Activated naive CD4-positive, alpha-beta T cell treated with anti-CD3 and anti-CD28 coated beads, Interleukin-2, amount 50 U/mL, for 72 hours (primary cell): ENCODE results near the gene VSIG10L2. TPM values are rescaled to one million over a fixed set of nuclear protein-coding genes. Genes with fewer than 3 reads are reported as not detected.
"Not testable (repeated sequence)": the region's sequence is repeated elsewhere in the genome, so short reads cannot be mapped to it uniquely, and the experiment has no call there.

ENCODE experiments used
- ATAC-seq, 2 donors: fragments of 150-1000 bp; cut with Tn5 transposase; 2 replicates each; pipeline ENCODE4 v1.10.0; 2021; ENCODE audit warnings: mild to moderate bottlenecking in 2 of 2, moderate library complexity in 2 of 2
- DNase-seq, 2 donors: peaks; one replicate each; pipeline ENCODE4 v3.0.0; 2021 to 2022; ENCODE audit warnings: low spot score in 2 of 2
- H3K27ac Mint-ChIP-seq, 2 donors: one replicate each; pipeline ENCODE4 v1.8.0; 2022; ENCODE audit warnings: mild to moderate bottlenecking in 2 of 2, mixed read lengths in 2 of 2
- H3K36me3 Mint-ChIP-seq, 2 donors: one replicate each; pipeline ENCODE4 v1.8.0; 2022; ENCODE audit warnings: mixed read lengths in 2 of 2
- H3K9me3 Mint-ChIP-seq, 2 donors: one replicate each; pipeline ENCODE4 v1.8.0; 2022; ENCODE audit warnings: mixed read lengths in 2 of 2
- total RNA-seq, 2 donors: library from RNA; stranded (reverse); gene quantifications; one replicate each; pipeline ENCODE4 v1.2.3, GENCODE V29; 2022

The VSIG10L2 gene
- not detected for total RNA-seq

DNA sequence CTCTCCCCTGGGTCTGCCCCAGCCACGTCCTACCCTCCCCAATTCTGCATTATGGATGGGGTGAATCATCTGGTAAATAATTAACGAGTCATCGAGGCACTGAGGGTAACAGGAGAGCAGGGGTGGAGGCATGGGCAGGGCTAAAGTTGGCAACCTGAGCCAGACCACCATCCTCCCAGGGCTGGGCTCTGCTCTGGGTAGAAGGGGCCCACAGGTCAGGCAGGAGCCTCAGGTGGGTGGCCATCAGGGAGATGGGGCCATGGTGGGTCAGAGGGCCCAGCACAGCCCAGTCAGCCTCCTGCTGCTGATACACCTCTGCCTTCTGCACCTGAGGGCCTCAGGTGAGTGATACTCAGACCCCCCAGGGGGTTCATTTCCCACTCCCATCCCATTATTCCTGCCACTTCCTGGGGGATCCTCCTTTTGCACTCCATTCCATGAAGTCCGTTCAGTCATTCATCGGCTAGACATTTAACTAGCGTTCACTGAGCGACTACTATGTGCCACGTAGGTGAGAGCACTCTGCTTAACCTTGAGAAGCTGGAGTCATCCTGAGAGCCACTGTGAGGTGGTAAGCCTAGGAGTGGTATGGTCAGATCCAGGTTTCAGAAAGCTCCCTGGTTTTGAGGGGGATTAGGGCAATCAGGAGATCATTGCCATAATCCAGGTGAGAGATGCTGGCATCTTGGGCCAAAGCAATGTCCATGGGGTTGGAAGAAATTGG is at the start of gene VSIG10L2:
VSIG10L2 (plus strand) TSS at position 248 of the 724 bp plus-strand sequence; CDS start at position 260, 12 bp downstream.
- Mint-ChIP-seq H3K27ac (no peak within 1 kb of the TSS), H3K36me3 (no peaks in the 10 kb centered on the region), H3K9me3 (no peaks in the 10 kb centered on the region)
- DNase-seq (peak in 1 of 2 donors; percentile 39), ATAC-seq (no peak)

DNA sequence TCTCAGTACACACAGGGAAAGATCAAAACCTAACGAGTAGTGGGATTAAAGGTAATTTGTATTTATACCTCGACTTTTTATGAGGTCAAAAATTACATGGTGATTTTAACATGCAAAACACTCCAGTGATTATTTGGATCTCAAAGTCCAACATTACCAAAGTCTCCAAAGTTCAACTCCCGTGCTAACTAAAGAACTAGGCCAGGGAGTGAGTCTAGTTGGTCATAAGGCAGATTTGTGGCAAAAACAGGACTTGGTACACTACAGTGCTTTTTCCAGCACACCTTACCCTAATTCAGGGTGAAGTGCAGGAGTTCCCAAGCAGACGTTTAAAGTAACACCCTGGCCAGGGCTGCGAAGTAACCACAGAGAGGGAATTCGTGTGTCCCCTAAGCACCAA is 44.0 kb upstream of the VSIG10L2 start:
- DNase-seq (no peak), ATAC-seq (no peak)
- peaks cover 23 to 31% of the 10 kb centered on the region in 2 donors for H3K36me3 Mint-ChIP-seq
- H3K27ac Mint-ChIP-seq: peak overlapping the region; percentile 44 to 99
- H3K9me3 Mint-ChIP-seq: peaks cover 0 to 3% of the 10 kb centered on the region in 2 donors

DNA sequence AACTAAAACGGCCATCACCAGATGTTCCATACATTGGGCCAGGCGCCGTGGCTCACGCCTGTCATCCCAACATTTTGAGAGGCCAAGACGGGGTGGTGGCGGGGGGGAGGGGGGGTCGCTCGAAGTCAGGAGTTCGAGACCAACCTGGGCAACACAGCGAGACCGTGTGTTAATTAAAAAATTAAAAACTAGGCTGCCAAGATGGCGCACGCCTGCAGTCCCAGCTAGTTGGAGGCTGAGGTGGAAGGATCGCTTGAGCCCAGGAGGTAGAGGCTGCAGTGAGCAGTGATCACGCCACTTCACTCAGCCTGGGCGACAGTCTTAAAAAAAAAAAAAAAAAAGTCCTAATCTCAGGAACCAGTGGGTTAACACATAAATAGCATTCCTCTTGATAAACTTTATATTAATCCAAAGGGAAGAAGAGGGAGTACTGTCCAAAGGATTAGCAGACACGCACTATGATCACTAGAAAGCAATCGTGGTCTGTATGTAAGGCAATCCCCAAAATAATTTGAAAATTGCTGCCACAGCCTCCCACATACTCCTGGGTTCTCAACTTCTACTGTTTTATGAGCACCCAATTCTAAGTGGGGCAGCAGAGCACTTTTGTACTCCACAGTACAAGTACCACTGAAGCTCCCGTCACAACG is 43.4 kb upstream of the VSIG10L2 start:
- Mint-ChIP-seq H3K9me3 (peaks cover 0 to 3% of the 10 kb centered on the region in 2 donors), H3K36me3 (peaks cover 23 to 30% of the 10 kb centered on the region in 2 donors), H3K27ac (peak overlapping the region; percentile 94 to 99)
- peak in 1 of 2 donors; percentile 25 for ATAC-seq
- DNase-seq: no peak

DNA sequence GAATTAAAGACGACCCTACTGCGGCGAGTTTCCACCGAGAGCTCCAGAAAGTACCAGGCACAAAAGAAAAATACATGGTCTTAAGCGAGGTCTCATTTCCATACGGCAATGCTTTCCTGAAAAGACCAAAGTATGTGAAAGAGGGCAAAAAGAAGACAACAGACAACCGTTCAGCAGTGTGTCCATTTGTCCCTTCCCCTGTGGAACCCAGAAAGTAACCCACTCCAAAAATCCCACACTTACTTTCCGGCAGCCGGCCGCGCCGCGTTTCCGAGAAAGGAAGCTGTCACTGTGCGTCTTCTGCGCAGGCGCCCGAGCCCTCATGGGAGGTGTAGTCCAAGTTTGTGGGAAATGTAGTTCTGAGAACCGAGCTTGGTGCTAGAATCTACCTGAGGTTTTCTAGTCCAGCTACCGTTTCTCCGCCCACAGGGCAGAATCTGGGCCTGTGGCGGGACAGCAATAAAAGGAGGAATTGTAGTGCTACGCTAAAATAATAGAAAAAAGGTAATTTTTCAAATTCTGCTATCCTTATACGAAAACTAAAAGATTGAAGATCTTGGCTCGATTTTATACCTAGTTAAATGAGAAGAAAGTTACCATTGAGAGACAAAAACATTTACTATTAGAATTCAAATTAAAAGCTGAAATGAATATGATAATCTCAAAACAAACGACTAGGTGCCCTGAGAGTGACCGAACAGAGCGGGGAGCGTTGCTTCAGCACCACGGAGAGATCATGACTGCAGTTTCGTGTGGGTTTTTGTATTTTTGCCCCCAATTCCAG is 42.7 kb upstream of the VSIG10L2 start, which contains the start of gene PUS3:
PUS3 (minus strand) TSS at position 280 of the 784 bp plus-strand sequence. CDS start 6,922 bp downstream, outside the sequence.
- DNase-seq (peak; percentile 82 to 90), ATAC-seq (peak; percentile 85 to 96)
- peaks cover 23 to 30% of the 10 kb centered on the region in 2 donors for H3K36me3 Mint-ChIP-seq
- peak within 1 kb of the TSS; percentile 94 to 99 for H3K27ac Mint-ChIP-seq
- H3K9me3 Mint-ChIP-seq: peaks cover 0 to 3% of the 10 kb centered on the region in 2 donors

DNA sequence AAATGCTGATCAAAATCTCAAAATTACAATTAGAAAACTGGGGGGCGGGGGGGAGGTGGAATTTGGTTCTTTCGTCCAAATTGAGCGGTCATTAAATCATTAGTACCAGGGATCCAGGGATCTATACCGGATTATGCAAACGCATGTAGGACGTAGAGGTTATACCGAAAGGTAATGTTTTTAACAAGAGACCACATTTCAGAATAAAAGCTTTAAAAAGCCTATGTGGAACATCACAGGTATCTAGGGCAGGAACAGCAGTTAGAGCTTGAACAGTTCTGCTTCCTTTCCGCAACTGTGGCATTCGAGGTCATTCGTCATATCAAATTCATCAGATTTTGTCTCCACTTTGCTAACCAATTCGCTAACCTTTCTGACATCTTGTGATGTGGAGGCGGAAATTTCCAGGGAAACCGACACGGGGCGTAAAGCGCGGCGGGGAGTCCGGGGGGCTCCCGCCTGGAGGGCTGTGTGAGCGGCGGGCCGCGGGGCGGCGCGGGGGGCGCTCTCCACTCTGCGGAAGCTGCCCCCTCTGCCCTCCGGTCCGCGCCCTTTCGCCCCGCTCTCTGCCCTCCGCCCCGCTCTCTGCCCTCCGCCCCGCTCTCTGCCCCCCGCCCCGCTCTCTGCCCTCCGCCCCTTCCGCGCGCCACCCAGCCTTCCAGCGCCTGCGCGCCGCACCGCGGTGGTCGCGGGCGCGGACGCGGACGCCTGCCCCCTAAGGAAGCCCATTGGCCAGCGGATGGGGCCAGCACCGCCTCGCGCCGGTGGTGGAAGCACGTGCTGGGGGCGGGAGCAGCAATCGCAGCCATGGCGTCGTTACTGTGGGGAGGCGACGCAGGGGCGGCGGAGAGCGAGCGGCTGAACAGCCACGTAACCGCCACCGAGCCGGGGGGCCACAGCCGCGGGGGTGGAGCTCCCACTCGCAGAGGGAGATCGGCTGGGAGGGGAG is 41.9 kb upstream of the VSIG10L2 start, which contains the start of gene DDX25:
DDX25 (plus strand) TSS at position 798 of the 949 bp plus-strand sequence; CDS start at position 808, 10 bp downstream.
- Mint-ChIP-seq H3K36me3 (peaks cover 23 to 30% of the 10 kb centered on the region in 2 donors), H3K27ac (peak within 1 kb of the TSS; percentile 94 to 99), H3K9me3 (peaks cover 0 to 3% of the 10 kb centered on the region in 2 donors)
- ATAC-seq (peak; percentile 48 to 73), DNase-seq (peak in 1 of 2 donors; percentile 64)

DNA sequence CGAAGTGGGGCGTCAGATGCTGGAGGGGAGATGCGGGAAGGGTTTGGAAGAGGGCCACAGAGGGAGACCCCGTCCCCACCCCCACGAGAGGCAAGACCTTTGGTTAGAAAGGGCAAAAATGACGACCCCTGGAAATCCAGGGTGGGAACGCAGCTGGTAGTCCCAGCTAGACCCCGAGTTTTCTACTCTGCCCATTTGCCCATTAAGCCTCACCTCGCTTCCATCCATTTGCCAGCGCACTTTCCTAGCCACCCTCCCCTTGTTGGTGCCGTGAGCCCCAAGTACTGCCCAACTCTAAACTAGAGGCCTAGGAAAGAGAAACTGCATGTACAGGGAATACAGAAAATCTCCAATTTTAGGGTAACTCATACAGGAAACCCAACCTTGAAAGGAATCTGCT is 41.2 kb upstream of the VSIG10L2 start:
- peak overlapping the region in 1 of 2 donors; percentile 85 for H3K27ac Mint-ChIP-seq
- peaks cover 23 to 24% of the 10 kb centered on the region in 2 donors for H3K36me3 Mint-ChIP-seq
- ATAC-seq (no peak), DNase-seq (no peak)
- H3K9me3 Mint-ChIP-seq: peaks cover 0 to 3% of the 10 kb centered on the region in 2 donors

DNA sequence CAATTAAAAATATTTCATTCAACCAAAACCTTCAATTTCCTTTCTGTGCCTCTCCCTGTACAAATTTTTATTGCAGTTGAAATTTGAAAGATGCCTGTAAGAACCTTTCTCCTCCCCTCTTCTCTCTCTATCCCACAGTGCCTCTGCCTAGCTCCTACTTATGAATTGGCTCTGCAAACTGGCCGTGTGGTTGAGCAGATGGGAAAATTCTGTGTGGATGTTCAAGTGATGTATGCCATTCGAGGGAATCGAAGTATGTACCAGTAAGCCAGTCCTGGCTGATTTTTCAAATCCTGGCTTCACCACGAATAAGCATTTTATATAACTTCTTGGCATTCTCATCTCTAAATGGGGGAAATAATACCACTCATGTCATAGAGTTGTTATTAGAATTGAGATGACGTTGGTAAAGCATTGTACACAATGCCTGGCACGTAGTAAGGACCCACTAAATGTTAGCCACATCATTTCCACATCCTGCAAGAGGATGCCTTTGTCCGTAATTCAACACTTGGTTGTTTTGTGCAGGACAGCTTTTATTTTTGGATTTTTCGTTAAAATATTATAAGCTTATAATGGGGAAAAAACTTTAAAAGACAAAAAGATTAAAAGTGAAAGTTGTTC is 35.5 kb upstream of the VSIG10L2 start:
- Mint-ChIP-seq H3K36me3 (no peaks in the 10 kb centered on the region), H3K9me3 (no peaks in the 10 kb centered on the region), H3K27ac (no peak overlapping the region)
- no peak for DNase-seq
- no peak for ATAC-seq

DNA sequence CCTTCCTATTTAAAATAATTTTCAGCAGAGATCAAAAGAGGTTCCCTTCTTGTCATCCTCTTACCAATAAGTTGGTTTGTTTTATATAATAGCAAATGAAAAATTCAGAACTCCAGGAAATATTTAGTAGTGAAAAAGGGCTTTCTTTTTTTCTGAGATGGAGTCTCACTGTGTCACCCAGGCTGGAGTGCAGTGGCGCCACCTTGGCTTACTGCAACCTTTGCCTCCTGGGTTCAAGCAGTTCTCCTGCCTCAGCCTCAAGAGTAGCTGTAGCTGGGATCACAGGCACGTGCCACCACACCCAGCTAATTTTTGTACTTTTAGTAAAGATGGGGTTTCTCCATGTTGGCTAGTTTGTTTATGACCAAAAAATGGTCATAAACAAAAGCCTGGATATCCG is 31.2 kb upstream of the VSIG10L2 start:
- ATAC-seq, H3K27ac Mint-ChIP-seq, DNase-seq, H3K9me3 Mint-ChIP-seq, H3K36me3 Mint-ChIP-seq: not testable (repeated sequence)

DNA sequence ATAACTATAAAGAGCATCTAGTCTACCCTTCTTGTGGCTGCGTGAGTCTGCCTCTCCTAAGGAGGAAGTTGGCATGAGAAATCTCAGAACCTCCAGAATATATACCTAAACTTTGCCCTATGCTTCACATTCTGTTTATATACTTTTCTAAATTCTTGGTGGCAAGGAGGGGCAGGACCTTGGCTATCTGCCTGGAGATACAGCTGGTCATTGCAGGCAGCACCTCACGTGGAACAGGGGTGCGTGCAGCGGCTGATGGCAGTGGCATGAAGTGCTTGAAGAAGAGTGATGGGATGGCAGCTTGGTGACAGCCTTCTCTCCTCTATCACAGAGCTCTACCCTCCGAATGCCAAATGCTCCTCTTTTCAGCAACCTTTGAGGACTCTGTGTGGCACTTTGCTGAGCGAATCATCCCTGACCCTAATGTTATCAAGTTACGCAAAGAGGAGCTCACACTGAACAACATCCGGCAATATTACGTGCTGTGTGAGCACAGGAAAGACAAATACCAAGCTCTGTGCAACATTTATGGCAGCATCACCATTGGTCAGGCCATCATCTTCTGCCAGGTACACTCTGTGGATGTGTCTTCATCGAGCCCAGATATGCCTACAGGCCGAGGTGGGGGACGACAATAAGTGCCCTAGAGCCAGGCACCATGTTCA is 29.0 kb upstream of the VSIG10L2 start:
- Mint-ChIP-seq H3K36me3 (no peaks in the 10 kb centered on the region), H3K9me3 (no peaks in the 10 kb centered on the region), H3K27ac (no peak overlapping the region)
- no peak for DNase-seq
- ATAC-seq: no peak

DNA sequence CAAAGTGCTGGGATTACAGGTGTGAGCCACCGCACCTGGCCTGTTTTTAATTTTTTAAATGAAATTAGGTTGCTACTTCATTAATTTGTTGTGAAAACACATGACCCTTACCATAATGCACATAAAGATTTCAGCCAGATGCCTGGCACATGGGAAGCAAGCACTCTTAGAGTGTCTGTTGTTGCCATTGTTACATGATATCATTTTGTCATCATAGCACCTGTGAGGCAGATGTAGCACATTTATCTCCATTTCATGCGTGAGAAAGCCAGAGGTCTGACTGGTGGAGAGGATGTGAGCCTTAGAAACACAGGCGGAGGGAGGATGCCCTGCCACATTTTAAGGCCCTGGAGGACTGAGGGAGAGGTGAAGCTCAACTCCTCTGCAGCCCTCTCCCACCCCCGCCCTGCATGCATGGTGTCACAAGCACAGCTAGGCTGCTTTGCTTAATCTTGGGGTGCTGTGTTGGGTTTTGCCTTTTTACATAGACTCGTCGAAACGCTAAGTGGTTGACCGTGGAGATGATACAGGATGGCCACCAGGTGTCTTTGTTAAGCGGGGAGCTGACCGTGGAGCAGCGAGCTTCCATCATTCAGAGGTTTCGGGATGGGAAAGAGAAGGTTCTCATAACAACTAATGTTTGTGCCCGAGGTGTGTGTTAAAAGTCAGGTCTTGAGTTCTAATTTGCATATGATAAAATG is 27.6 kb upstream of the VSIG10L2 start:
- ATAC-seq (no peak), DNase-seq (no peak)
- Mint-ChIP-seq H3K9me3 (no peaks in the 10 kb centered on the region), H3K27ac (no peak overlapping the region), H3K36me3 (no peaks in the 10 kb centered on the region)

DNA sequence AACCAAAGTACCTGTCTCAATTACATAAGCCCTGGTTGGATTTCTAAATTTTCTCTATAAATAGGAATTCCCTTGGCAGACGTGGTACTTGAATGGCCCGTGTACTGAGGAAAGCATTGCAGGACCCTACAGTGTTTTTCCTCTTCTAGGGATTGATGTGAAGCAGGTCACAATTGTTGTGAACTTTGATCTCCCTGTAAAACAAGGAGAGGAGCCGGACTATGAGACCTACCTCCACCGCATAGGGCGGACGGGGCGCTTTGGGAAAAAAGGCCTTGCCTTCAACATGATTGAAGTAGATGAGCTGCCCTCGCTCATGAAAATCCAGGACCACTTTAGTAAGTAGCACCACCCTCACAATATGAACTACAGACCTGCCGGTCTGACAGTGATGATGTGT is 24.8 kb upstream of the VSIG10L2 start:
- no peaks in the 10 kb centered on the region for H3K9me3 Mint-ChIP-seq
- no peaks in the 10 kb centered on the region for H3K36me3 Mint-ChIP-seq
- H3K27ac Mint-ChIP-seq: no peak overlapping the region
- ATAC-seq (no peak), DNase-seq (no peak)

DNA sequence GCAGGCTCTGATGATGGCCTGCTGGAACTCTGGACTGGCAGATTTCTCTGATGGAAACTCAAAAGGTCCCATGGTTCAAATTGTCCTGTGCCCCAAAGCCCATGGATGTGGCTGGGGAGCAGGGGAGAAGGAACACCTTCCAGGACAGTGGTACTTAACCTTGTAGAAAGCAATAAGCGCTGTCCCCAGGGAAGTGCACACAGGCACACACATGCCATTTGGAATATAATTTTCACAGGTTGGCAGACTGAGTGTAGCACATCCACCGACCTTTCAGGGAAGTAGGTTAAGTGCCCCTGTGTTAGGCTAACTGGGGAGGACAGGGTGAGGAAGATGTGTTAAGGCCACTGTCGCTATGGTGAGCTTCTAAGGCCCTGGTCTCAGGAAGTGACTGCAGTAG is 23.7 kb upstream of the VSIG10L2 start:
- Mint-ChIP-seq H3K27ac (no peak overlapping the region), H3K36me3 (no peaks in the 10 kb centered on the region), H3K9me3 (no peaks in the 10 kb centered on the region)
- ATAC-seq (no peak), DNase-seq (no peak)

DNA sequence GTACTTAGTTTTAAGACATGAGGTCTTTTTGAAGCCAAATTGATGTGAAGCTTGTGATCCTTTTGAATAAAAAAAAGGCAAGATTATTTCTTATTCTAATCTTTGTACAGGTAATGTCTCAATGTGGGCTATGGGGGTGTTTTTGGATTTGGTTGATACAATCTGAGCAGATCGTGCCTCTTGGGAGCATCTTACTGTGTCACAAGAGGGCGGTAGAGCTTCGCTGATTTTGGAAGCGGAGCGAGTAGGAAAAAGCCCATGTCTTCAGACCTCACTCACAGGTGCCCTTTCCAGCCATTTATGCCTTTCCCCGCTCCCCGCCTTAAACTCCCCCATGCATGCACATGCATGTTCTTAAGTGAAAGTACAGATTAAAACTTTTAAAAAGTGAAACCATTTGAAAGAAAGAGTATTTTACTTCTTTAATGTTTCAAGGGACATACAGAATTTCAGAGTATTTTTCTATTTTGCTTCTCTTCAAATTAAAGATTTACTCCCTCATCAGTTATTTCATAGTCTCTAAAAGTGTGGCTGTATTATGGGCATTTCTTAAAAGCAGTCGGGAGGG is 22.7 kb upstream of the VSIG10L2 start:
- Mint-ChIP-seq H3K36me3 (no peaks in the 10 kb centered on the region), H3K9me3 (no peaks in the 10 kb centered on the region), H3K27ac (no peak overlapping the region)
- DNase-seq (peak in 1 of 2 donors; percentile 61), ATAC-seq (peak; percentile 71 to 84)

DNA sequence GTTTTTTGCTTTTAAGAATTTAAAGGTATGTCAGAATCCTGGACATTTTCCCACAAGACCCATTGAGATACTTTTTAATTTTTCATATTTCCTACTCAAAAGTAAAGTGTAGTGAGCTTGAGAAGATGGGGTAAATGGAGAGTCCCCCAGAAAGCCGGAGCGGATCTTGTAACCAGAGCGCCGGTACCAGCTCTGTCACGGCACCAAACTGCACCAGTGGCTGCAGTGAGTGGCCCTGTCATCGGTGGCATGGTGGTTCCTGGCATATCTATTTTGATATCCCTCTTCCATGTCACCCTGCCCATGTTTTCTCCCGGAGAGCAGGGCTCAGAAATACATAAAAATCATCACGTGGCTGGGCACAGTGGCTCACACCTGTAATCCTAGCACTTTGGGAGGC is 22.2 kb upstream of the VSIG10L2 start:
- DNase-seq: no peak
- no peak overlapping the region for H3K27ac Mint-ChIP-seq
- no peak for ATAC-seq

More for the DNA sequence above, 22.2 kb upstream of the VSIG10L2 start:
- Mint-ChIP-seq H3K9me3 (no peaks in the 10 kb centered on the region), H3K36me3 (no peaks in the 10 kb centered on the region)
